Mammary epithelial cell (primary cell): ENCODE measurements around the gene SLC25A5.

ENCODE experiments used
- EZH2 ChIP-seq: IDR thresholded peaks from 2 replicates; pipeline ENCODE4 v1.6.1; 2012; ENCODE audit warnings: low read length, inconsistent platforms, borderline replicate concordance
- TF ChIP-seq, protein P1 (sequence below), 2 donors: IDR thresholded peaks in 1 of 2; conservative IDR thresholded peaks in 1 of 2; 2 replicates each; pipeline ENCODE4 v1.5.1; 2011 to 2012; ENCODE audit warnings: inconsistent platforms in 2 of 2, low read length in 2 of 2, mild to moderate bottlenecking in 2 of 2, control low read depth in 1 of 2, low read depth in 1 of 2; ENCODE audit not compliant: insufficient read depth in 1 of 2; ENCODE audit errors: extremely low read depth in 1 of 2

GRCh38 chrX:119512146-119512800, 44.0 kb downstream of the SLC25A5 start:
- TF ChIP-seq, protein P1, sequence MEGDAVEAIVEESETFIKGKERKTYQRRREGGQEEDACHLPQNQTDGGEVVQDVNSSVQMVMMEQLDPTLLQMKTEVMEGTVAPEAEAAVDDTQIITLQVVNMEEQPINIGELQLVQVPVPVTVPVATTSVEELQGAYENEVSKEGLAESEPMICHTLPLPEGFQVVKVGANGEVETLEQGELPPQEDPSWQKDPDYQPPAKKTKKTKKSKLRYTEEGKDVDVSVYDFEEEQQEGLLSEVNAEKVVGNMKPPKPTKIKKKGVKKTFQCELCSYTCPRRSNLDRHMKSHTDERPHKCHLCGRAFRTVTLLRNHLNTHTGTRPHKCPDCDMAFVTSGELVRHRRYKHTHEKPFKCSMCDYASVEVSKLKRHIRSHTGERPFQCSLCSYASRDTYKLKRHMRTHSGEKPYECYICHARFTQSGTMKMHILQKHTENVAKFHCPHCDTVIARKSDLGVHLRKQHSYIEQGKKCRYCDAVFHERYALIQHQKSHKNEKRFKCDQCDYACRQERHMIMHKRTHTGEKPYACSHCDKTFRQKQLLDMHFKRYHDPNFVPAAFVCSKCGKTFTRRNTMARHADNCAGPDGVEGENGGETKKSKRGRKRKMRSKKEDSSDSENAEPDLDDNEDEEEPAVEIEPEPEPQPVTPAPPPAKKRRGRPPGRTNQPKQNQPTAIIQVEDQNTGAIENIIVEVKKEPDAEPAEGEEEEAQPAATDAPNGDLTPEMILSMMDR (conservative IDR thresholded peaks at IDR 0.05 in 1 of 2, IDR thresholded peaks at IDR 0.05 in 1 of 2; ENCODE audit: extremely low read depth in 1 of 2, insufficient read depth in 1 of 2, low read depth in 1 of 2, low read length in 2 of 2), result peak; percentile 79 to 80
- TF ChIP-seq EZH2, result no peak
